Heart left ventricle (tissue), 16 donors: Measurements from ENCODE around the gene TOB1. TPM values are rescaled to one million over a fixed set of nuclear protein-coding genes. Genes with fewer than 3 reads are reported as not detected.

Experiments
- ATAC-seq, 4 donors: fragments of 200-7000 bp; cut with Tn5 transposase; one replicate each; pipeline ENCODE4 v1.9.1; 2020 to 2022; ENCODE audit warnings: moderate library complexity in 4 of 4, mild to moderate bottlenecking in 3 of 4, moderate number of reproducible peaks in 1 of 4
- DNase-seq, 5 donors: peaks; one replicate each; pipeline ENCODE4 v3.0.0-alpha.2; 2020
- H3K27ac ChIP-seq, 12 donors: fragments of 200-600 bp; sonication (generic) in 4 of 12; one replicate each; pipeline versions ENCODE4 v1.5.0 to v1.8.0; 2016 to 2022; ENCODE audit warnings: mild to moderate bottlenecking in 2 of 12
- H3K27me3 ChIP-seq, 9 donors: fragments of 200-600 bp; sonication (generic) in 2 of 9; one replicate each; pipeline versions ENCODE4 v1.5.1 to v1.8.0; 2016 to 2022; ENCODE audit warnings: mild to moderate bottlenecking in 3 of 9
- H3K36me3 ChIP-seq, 9 donors: fragments of 200-600 bp; sonication (generic) in 2 of 9; one replicate each; pipeline versions ENCODE4 v1.5.0 to v1.8.0; 2018 to 2022; ENCODE audit warnings: mild to moderate bottlenecking in 2 of 9
- H3K4me1 ChIP-seq, 12 donors: fragments of 200-600 bp; sonication (generic) in 4 of 12; one replicate each; pipeline versions ENCODE4 v1.5.0 to v1.8.0; 2016 to 2022; ENCODE audit warnings: mild to moderate bottlenecking in 3 of 12
- H3K4me3 ChIP-seq, 12 donors: fragments of 200-600 bp; sonication (generic) in 4 of 12; one replicate each; pipeline versions ENCODE4 v1.5.0 to v1.8.0; 2017 to 2022; ENCODE audit warnings: mild to moderate bottlenecking in 9 of 12, moderate library complexity in 4 of 12
- H3K9me3 ChIP-seq, 12 donors: fragments of 200-600 bp; sonication (generic) in 4 of 12; one replicate each; pipeline versions ENCODE4 v1.5.0 to v1.8.0; 2016 to 2022; ENCODE audit warnings: mild to moderate bottlenecking in 1 of 12
- POLR2A ChIP-seq, 2 donors: fragments of 450-650 bp; IDR thresholded peaks; one replicate each; pipeline ENCODE4 v1.6.1; 2017; ENCODE audit warnings: antibody characterized with exemption in 2 of 2, mild to moderate bottlenecking in 2 of 2, moderate library complexity in 2 of 2
- WGBS, 4 donors: extraction: QIAGEN DNeasy Blood & Tissue Kit in 2 of 4; methylation state at CpG; one replicate each; pipeline versions ENCODE4 v1.1.5 to v1.1.7; 2013 to 2018; 5-methylcytosine and 5-hydroxymethylcytosine counted together
- intact Hi-C, 10 donors: fragments of 100-400 bp; cut with DNase I; formaldehyde crosslinking; loops; one replicate each; pipeline versions ENCODE4 v1.11.1 to v1.14.2; 2022
- polyA plus RNA-seq, 2 donors: library from polyadenylated mRNA; stranded (reverse); fragments of 200-250 nt; gene quantifications; one replicate each; pipeline ENCODE4 v1.2.3, GENCODE V29; 2013
- total RNA-seq, 9 donors: library from RNA; depleted of rRNA in 2 of 9; stranded (reverse); fragments of >200 nt in 2 of 9; fragmentation: NEBNext Ultra II Directional in 3 of 9; extraction: Animal tissue kit (Norgen Biotek cat#: 25700) in 3 of 9; gene quantifications; one replicate each; pipeline versions ENCODE4 v1.1.0 to v1.2.4, GENCODE V29; 2016 to 2023
- TF ChIP-seq, protein P1 (sequence below), 12 donors: fragments of 200-600 bp; sonication (generic) in 4 of 12; IDR thresholded peaks; one replicate each; pipeline versions ENCODE4 v1.5.0 to v1.8.0; 2018 to 2022; ENCODE audit warnings: antibody characterized with exemption in 12 of 12, mild to moderate bottlenecking in 5 of 12
- donor health status: ischemic (EF 13 %, LVEDD 7.1; RV severe dilation, severe dysfunction).
- donor health status: healthy with polysubstance abuse.
- donor health status: DM: no; HTN: yes; CAD: no.
- donor health status: DM: no; HTN: no; CAD: no.
- donor health status: ischemic (EF 25% LVEDD 6.9; RV normal size, moderate dysfunction).
- donor health status: ischemic (EF 25% LVEDD 5.7; RV mildly dilated, moderate dysfunction).
- donor health status: healthy.
- donor health status: DM: yes; HTN: yes; CAD: no.
- donor health status: ischemic (EF 35%, LVEDD 5.7; RV mildly dilated, moderate dysfunction).
- donor health status: nonischemic (EF 11% LVEDD 7.7; RV severe dilation, severe dysfunction).
- donor health status: DM: yes; HTN: yes; CAD: no.
- donor health status: PGD.
- donor health status: ischemic (EF 29% LVEDD 5.4; RV normal size, mild dysfunction).
- donor health status: nonischemic (EF 23%, LVEDD 6.1; RV moderate dilation, normal function).

TOB1 gene
- total and polyA plus RNA-seq, 11 donors: 22.2 to 136 (median 68.1) TPM

DNA sequence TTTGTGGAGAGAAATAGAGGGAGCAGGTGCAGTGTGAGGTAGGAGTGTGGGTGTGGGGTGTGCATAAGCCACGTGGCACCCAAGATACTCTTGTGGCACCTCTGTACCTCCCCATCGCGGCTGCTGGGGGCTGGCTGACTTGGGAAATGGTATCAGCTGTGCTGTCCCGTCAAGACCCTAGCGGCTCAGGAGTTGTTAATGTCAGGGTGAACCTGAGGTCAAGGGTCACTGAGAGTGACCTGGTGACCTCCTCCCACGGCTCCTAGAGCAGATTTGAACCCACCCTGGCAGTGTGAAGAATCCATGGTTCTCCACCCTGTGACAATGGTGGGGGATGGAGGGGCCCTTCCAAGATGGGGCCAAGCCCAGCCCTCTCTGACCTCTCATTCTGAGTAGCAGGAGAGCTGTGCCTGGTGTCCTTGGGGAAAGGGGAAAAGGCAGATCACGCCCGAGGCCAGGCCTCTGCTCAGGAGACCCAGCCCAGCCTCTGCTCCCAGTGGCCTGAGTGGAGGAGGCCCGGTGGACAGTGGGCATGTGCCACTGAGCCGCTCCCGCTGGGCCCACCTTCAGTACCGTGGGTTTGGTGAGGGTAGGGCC is 33.8 kb downstream of the TOB1 start:
- H3K36me3 ChIP-seq: no peaks in the 10 kb centered on the region
- H3K27ac ChIP-seq: no peak overlapping the region
- no peak for TF ChIP-seq POLR2A (IDR thresholded peaks at IDR 0.05)
- TF ChIP-seq, protein P1, sequence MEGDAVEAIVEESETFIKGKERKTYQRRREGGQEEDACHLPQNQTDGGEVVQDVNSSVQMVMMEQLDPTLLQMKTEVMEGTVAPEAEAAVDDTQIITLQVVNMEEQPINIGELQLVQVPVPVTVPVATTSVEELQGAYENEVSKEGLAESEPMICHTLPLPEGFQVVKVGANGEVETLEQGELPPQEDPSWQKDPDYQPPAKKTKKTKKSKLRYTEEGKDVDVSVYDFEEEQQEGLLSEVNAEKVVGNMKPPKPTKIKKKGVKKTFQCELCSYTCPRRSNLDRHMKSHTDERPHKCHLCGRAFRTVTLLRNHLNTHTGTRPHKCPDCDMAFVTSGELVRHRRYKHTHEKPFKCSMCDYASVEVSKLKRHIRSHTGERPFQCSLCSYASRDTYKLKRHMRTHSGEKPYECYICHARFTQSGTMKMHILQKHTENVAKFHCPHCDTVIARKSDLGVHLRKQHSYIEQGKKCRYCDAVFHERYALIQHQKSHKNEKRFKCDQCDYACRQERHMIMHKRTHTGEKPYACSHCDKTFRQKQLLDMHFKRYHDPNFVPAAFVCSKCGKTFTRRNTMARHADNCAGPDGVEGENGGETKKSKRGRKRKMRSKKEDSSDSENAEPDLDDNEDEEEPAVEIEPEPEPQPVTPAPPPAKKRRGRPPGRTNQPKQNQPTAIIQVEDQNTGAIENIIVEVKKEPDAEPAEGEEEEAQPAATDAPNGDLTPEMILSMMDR (IDR thresholded peaks at IDR 0.05): no peak
- 86 to 93% (median 92%) methylated on average over 10 to 12 of the region's 12 CpGs for WGBS, 4 donors
- ATAC-seq: no peak
- intact Hi-C loops: no loop called here
- no peak for DNase-seq
- no peaks in the 10 kb centered on the region for H3K9me3 ChIP-seq
- peaks cover 0 to 4% (median 0%) of the 10 kb centered on the region in 9 donors for H3K27me3 ChIP-seq
- H3K4me1 ChIP-seq: peaks cover 0 to 27% (median 4%) of the 10 kb centered on the region in 12 donors
- H3K4me3 ChIP-seq: no peak overlapping the region

DNA sequence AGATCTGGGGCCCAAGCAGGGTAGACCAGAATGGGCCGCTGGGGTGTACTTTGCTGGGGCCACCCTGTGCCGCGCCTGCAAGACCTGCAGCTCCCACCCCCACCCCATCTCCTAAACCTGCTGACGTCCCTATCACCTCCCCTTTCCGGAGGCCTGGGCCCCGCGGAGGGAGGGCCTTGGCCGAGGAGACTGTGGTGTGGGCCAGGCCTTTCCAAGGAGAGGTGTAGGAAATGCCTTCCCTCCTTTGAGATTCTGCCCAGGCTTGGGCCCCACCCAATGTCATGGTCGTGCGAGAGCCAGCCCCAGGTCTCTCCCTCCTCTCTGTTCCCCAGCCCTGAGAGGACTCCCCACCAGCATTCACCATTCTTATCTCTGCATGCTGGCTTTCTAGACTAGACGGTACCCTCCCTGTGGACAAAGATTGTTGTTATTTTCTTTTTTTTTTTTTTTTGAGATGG is 34.7 kb downstream of the TOB1 start:
- TF ChIP-seq POLR2A (IDR thresholded peaks at IDR 0.05): no peak
- TF ChIP-seq, protein P1 (IDR thresholded peaks at IDR 0.05): no peak
- Histone ChIP-seq H3K4me3 (no peak overlapping the region), H3K27ac (no peak overlapping the region), H3K4me1 (peaks cover 0 to 24% (median 3%) of the 10 kb centered on the region in 12 donors), H3K9me3 (no peaks in the 10 kb centered on the region), H3K36me3 (no peaks in the 10 kb centered on the region), H3K27me3 (peaks cover 0 to 4% (median 0%) of the 10 kb centered on the region in 9 donors)
- no peak for DNase-seq
- 52 to 66% (median 53%) methylated on average over 9 to 11 of the region's 11 CpGs for WGBS, 4 donors
- intact Hi-C loops: no loop called here
- ATAC-seq: peak in 2 of 4 donors; percentile 27 to 47

DNA sequence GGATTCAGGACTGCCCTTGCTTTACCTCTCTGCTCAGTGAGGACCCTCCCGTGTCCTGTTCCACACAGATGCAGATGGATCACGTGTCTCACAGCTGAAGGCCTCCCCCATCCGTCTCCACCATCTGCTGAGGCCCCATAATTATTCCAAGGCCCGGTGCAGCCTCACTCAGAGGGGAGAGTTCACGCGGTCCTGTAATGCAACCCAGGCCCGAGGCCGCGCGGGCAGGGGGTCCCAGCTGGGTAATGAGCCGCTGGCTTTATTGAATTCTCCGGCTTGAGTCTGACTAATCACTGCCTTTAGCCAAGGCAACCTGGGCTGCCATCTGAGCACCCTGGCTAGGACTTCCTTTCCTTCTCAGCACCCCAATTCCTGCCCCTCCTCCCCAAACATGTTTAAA is 35.2 kb downstream of the TOB1 start:
- no peak for TF ChIP-seq POLR2A (IDR thresholded peaks at IDR 0.05)
- TF ChIP-seq, protein P1 (IDR thresholded peaks at IDR 0.05): no peak
- 79 to 100% (median 81%) methylated on average over 3 to 12 of the region's 12 CpGs for WGBS, 4 donors
- intact Hi-C loops: no loop called here
- Histone ChIP-seq H3K36me3 (no peaks in the 10 kb centered on the region), H3K4me1 (peaks cover 0 to 24% (median 3%) of the 10 kb centered on the region in 12 donors), H3K27me3 (peaks cover 0 to 4% (median 0%) of the 10 kb centered on the region in 9 donors), H3K4me3 (no peak overlapping the region), H3K9me3 (no peaks in the 10 kb centered on the region), H3K27ac (no peak overlapping the region)
- no peak for ATAC-seq
- DNase-seq: no peak

DNA sequence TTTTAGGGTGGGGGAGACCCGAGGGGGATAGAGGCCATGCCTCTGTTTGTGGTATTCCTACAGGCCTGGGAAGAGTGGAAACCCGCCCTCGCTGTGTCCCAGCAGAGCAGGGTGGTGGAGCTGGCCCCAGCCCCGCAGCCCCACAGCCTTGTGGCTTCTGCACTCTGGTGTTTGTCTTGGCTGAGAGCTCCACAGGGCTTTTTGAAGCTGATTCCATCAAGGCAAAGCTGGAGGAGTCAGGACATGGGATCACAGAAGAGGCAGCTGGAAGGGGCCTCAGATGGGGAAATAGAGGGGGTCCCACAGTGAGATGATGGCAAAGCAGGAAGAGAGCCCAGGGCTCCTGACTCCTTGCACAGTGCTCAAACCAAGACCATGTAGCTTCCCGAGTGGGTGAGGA is 35.8 kb downstream of the TOB1 start:
- H3K36me3 ChIP-seq: no peaks in the 10 kb centered on the region
- no peak for TF ChIP-seq POLR2A (IDR thresholded peaks at IDR 0.05)
- TF ChIP-seq, protein P1 (IDR thresholded peaks at IDR 0.05): no peak
- ATAC-seq: peak in 1 of 4 donors; percentile 37
- no peaks in the 10 kb centered on the region for H3K9me3 ChIP-seq
- H3K27me3 ChIP-seq: peaks cover 0 to 4% (median 0%) of the 10 kb centered on the region in 9 donors
- H3K27ac ChIP-seq: no peak overlapping the region
- H3K4me3 ChIP-seq: no peak overlapping the region
- DNase-seq: no peak
- peaks cover 0 to 21% (median 3%) of the 10 kb centered on the region in 12 donors for H3K4me1 ChIP-seq
- intact Hi-C loops: no loop called here
- WGBS, 4 donors: 66 to 77% (median 70%) methylated on average over 5 of the region's 5 CpGs
